WI38 (cell line): ENCODE data around the gene LRP3.

ENCODE experiments used
- H3K4me3 ChIP-seq: 2 replicates; pipeline ENCODE4 v1.5.1; 2011; ENCODE audit warnings: low read depth, mild to moderate bottlenecking, control low read depth, low read length
- CTCF ChIP-seq: IDR thresholded peaks from 2 replicates; pipeline ENCODE4 v1.5.1; 2012; ENCODE audit warnings: low read depth, mild to moderate bottlenecking, control low read depth, low read length

Gene LRP3

GRCh38 chr19:33192010-33192409 lies 2.1 kb upstream of the LRP3 start:
- no peak for TF ChIP-seq CTCF
- H3K4me3 ChIP-seq, result no peak overlapping the region

GRCh38 chr19:33193269-33193864 lies 763 bp upstream of the LRP3 start:
- H3K4me3 ChIP-seq, result no peak overlapping the region
- TF ChIP-seq CTCF, result no peak

- TF ChIP-seq CTCF, result no peak
These were observed 379 bp downstream of the LRP3 start for GRCh38 chr19:33194532-33194885.

GRCh38 chr19:33194886-33195644 lies 935 bp downstream of the LRP3 start:
- H3K4me3 ChIP-seq, result peak overlapping the region; percentile 62
- TF ChIP-seq CTCF, result no peak

More at GRCh38 chr19:33194532-33194885, 379 bp downstream of the LRP3 start:
- H3K4me3 ChIP-seq, result peak overlapping the region; percentile 62

GRCh38 chr19:33195645-33196347 lies 1.7 kb downstream of the LRP3 start:
- no peak for TF ChIP-seq CTCF
- H3K4me3 ChIP-seq, result peak overlapping the region; percentile 62

- no peak for TF ChIP-seq CTCF
- H3K4me3 ChIP-seq, result no peak overlapping the region
These were observed 2.5 kb downstream of the LRP3 start for GRCh38 chr19:33196446-33197193.
